GM18861 (cell line): ENCODE results near the gene ENO2.
"Not testable (repeated sequence)": the region's sequence is repeated elsewhere in the genome, so short reads cannot be mapped to it uniquely, and the experiment has no call there.

Experiments used
- ATAC-seq: cut with Tn5 transposase; IDR thresholded peaks from one replicate; pipeline ENCODE4 v1.9.1; 2021; ENCODE audit not compliant: unreplicated experiment

Gene ENO2

DNA sequence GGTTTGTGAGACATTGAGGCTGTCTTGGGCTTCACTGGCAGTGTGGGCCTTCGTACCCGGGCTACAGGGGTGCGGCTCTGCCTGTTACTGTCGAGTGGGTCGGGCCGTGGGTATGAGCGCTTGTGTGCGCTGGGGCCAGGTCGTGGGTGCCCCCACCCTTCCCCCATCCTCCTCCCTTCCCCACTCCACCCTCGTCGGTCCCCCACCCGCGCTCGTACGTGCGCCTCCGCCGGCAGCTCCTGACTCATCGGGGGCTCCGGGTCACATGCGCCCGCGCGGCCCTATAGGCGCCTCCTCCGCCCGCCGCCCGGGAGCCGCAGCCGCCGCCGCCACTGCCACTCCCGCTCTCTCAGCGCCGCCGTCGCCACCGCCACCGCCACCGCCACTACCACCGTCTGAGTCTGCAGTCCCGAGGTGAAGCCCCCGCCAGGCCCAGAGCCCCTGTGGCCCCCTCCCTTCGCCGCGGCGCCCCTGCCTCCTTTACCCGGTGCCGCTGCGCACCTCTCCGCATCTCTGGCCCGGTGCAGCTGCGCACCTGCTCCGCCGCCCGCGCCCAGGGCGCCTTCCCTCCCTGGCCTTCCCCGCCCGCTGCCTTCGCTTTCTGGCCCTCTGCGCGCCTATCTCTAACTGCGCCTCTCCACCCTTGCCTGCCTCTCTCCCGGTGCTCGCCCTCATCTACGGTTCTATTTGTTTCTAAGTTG, at the start of gene ENO2:
ENO2 (plus strand) TSS at position 335 of the 701 bp plus-strand sequence. CDS start 1,253 bp downstream, outside the sequence.
- peak; percentile 46 for ATAC-seq

DNA sequence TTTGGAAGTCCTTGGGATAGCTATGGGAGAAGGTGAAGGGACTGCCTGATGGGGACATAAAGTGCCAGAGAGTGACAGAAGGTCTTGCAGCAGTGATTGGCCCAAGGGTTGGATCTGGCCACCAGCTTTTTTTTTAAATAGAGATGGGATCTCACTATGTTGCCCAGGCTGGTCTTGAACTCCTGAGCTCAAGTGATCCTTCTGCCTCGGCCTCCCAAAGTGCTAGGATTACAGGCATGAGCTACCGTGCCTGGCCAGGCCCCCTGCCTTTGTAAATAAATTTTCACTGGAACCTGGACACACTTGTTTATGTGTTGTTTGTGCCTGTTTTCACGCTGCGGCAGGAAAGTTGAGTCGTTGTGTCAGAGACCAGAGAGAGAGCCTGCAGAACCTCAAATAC, 49.1 kb upstream of the ENO2 start:
- not testable (repeated sequence) for ATAC-seq

DNA sequence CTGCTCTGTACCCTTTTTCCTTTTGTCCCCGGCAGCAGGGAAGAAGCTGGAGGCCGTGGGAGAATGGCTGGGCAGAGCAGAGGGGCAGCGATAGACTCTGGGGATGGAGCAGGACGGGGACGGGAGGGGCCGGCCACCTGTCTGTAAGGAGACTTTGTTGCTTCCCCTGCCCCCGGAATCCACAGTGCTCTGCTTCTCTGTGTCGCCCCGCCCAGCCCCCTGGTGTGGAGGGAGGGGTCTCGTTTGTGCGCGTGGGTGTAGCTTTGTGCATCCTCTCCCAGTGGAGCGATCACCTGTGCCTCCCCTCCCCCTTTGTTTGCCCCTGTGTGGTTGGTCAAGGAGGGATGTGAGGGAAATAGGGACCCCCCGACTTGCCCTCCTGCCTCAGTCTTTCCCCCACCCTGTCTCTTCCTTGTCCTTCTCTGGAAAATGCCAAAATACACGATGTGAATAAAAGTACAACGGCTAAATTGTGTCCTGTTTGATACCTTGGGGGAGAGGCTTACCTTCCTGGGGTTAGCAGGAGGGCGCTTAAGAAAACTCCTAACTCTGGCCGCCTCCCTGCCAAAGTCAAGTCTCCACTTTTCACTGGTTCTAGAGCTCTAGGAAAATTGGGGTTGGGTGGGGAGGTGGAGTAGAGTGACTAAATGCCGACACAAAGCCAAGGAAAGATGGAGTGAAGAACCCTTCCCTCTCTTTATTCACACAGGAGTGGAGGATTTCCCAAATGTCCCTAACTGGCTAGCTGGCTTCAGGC, 48.0 kb upstream of the ENO2 start:
- no peak for ATAC-seq

DNA sequence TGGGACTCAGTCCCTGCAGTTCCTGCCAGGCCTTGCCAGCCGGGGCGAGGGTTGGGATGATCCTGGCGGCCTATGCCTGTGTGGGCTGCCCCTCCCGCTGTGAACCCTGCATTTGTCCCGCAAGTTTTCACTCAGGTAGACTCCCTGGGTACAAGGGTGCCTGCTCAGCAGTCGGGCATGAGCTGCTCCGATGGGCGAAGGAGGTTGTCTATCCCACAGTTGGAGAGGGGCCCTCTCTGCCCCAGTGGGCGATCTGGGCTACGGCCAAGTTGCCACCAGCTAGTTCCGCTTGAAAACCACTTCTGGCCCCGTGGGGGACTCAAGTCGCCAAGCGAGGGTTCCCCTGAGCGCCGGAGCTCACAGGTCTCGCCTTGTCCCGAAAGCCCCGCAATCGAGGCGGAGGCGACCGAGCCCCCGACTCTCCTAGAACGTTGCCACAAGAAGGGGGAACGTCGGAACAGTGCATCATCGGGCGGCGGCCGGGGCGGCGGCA, 47.4 kb upstream of the ENO2 start:
- peak; percentile 16 for ATAC-seq

DNA sequence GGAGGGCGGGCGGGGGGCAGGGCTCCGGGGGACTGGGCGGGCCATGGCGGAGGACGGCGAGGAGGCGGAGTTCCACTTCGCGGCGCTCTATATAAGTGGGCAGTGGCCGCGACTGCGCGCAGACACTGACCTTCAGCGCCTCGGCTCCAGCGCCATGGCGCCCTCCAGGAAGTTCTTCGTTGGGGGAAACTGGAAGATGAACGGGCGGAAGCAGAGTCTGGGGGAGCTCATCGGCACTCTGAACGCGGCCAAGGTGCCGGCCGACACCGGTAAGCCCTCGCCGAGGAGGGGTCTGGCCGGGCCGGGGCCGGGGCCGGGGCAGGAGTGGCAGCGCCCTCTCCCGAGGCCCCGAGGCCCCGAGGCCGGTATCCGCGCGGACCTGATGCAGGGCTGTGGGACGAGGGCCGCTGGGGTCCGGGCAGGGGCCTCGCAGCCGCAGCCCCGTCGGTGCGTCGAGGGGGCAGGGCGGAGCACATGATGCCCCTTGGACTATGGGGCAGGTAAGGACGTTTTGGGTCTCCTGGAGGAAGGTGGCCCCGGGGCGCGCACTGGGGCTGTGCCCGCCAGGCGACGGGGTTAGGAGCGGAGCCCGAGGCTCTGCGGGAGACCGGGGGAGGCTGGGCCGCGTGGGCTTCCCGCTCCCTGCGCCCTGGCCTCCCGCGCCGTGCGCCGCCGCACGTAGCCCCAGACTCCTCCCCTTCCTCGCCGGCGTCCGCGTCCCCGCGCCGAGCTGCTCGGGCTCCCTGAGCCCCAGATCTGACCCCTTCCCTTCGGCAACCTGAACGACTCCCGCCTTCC, 46.8 kb upstream of the ENO2 start, which contains the start of gene TPI1:
TPI1 (plus strand) TSS at position 119 of the 798 bp plus-strand sequence; CDS start at position 155, 36 bp downstream.
- peak; percentile 40 for ATAC-seq

DNA sequence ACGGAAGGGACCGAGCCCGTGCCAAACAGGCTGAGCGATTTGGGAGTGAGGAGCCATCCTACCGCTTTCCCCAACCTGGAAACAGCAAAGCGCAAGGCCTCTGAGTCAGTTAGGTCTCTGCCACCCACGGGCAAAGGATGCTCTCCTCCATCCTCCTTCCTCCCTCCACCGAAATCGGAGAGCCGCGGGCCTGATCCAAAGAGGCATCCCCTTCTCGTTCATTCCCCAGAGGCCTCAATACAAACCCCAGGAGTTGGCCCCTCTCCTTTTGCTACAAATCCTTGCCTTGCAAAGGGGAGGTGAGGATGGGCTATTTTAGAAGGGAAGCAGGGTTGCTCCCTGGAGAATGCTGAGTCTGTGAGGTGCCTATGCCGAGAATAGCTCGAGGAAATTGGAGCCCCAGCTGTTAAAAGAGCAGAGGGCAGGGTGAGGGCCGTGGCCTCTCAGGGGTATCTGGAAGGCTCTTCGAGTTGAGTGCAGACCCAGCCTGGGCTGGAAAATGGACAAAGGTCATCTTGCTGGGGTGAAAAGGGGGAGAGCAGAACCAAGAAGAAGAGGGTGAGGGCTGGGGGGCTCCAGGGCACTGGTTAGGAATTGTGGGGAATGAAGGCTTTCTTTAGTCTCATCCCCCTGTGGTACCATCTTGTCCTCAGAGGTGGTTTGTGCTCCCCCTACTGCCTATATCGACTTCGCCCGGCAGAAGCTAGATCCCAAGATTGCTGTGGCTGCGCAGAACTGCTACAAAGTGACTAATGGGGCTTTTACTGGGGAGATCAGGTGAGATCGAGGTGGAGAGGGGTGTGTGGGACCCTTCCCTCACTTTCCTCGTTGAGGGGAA, 46.0 kb upstream of the ENO2 start:
- ATAC-seq = no peak

DNA sequence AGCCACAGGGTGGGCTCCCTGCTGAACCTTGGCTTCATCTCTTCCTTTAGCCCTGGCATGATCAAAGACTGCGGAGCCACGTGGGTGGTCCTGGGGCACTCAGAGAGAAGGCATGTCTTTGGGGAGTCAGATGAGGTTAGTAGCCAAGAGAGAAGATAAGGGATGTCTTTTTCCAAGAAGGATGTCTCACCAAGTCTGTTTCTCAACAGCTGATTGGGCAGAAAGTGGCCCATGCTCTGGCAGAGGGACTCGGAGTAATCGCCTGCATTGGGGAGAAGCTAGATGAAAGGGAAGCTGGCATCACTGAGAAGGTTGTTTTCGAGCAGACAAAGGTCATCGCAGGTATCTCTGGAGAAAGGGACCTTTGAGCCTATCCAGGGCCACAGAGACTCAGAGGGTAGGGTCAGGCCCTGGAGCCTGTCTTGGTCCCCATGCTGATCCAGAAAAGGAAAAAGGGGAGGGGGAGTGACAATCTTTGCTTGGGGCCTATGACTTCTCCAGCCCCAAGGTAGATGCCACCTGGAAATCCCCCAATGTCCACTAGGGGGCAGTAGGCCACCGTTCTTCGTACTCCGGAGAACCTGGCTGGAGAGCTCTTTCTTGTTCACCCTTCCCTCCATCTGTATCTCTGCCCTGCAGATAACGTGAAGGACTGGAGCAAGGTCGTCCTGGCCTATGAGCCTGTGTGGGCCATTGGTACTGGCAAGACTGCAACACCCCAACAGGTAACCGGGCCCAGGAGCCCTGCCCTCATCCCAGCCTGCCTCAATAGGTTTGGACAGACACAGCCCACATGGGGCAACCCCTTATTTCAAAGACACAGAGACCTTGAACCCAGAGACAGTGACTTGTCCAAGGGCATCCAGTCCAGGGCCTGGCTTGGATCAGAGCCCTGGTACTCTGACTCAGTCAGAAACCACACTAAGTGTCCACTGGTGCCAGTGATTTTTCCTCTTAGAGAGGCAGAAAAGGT, 45.0 kb upstream of the ENO2 start:
- no peak for ATAC-seq

DNA sequence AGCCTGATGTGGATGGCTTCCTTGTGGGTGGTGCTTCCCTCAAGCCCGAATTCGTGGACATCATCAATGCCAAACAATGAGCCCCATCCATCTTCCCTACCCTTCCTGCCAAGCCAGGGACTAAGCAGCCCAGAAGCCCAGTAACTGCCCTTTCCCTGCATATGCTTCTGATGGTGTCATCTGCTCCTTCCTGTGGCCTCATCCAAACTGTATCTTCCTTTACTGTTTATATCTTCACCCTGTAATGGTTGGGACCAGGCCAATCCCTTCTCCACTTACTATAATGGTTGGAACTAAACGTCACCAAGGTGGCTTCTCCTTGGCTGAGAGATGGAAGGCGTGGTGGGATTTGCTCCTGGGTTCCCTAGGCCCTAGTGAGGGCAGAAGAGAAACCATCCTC, 44.1 kb upstream of the ENO2 start:
- ATAC-seq = not testable (repeated sequence)

DNA sequence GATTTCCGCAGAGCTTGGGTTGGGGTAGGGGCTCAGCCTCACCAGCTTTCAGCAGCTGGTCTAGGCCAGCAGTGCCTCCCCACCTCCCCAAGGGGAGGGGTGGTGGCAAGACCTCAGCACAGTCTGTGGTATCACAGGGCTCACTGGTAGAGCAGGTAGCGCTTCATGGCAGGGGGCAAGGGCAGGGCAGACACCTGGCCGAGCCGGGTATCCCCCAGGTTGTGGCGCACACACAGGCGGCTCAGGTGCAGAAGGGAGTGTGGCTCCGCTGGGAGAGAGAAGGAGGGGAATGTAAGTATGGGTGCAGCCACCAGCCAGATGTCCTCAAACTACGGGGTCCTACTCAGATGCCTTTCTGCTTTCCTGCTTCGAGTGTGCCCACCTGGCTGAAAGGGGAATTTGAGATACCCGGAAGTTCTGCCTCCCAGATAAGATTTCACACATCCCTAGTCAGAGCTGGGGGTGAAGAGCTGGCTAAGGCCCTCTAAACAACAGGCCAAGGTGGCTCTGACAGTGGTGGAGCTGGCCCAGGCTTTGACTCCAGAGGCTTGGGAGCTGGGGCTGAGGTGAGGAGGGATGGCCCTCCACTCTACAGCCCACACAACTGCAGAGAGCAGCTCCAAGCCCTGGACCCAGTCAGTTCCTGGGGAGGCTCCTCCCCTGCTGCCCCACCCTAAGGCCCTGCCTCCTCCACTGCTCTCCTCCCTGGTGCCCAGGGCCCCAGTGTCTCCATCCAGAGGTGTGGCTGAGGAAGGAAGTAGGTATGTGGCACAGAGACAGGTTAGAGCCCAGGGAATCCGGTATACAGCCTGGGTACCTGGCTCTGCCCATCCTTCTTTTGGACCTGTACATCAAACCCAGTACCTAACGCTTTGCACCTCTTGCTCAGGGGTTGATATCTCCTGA, 43.1 kb upstream of the ENO2 start:
- no peak for ATAC-seq

DNA sequence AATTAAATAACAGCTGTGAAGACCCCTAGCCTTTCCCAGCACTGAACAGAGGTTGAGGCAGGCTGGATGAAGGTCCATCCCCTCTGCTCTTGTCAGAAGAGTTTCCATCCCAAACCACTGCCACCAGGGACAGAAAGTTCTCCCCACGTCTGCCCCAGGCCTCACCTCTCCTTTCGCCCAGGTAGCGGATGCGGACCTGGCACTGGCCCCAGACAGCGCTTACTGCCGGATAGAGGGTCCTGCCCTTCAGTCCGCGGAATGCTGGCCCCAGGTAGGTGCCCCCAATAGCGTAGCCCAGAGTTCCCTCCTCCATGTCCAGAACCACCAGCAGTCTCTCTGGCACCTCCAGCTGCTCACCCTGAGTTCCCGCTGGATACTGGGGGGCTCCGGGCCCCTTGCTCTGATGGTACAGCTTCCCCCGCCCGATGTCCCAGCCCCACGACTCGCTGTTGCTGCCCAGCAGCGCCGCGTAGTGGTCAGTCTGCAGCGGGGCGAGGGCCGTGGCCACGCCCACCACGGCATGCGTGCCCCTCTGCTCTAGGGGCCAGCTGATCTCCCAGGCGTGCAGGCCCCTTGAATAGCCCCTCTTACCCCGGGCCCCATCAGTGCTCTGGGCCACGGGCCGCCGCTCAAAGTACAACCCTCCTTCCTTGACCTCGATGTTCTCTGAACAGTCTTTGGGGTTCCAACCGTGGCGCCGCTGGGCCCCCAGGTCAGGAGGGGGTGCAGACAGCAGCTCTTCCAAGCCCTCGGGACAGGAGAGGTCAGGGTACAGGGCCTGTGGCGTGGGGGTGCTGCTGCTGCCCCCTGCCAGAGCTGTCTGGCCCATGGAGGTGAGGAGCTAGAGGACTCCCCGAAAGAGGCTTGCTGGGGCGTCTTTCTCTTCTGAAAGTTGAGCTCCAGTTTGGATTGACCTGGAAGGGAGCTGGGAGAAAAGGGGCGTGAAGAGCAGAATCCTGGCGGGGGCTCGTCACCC, 42.0 kb upstream of the ENO2 start:
- no peak for ATAC-seq

DNA sequence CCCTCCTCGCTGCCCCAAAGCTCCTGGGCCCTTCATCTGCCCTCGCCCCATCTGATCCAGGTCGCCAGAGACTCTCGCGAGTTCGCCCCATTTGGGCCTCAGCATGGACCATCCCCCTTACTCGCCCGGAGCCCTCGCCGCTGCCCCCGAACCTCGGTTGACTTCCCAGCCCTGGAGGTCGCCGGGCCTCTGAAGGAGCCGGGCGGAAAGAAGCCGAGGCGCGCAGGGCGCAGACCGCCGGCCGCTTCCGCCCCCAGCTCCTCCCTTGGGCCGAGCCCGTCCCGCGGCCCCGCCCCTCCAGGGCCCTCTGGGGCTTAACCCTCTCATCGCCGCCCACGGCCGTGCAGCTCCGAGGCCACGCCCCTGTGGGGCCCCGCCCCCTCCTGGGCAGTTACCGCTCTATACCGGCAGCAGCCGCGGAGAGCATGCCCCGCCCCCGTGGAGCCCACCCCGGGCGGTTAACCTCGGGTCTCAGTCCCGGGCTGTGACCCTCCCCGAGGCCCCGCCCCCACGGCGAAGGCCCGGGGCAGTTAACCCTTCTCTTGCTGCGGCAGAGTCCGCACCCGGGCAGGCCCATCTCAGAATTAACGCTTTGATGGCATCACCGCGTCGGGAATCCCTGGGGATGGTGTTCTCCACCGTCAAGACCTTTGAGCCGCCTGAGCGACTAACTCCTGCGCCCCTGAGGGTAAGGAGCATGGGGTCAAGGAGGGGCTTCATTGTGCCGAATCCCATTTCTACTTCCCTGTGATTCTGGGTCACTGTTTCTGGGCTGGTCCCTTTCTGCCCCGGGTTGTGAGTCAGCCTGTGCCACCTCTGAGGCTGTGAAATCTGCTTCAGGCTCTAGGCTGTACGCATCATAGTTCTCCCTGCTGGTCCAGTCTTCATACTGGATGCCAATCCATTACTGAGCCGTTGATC, 41.0 kb upstream of the ENO2 start, which contains the start of gene SPSB2:
SPSB2 (minus strand) TSS at position 210 of the 921 bp plus-strand sequence. CDS start 402 bp downstream, outside the sequence.
- ATAC-seq = peak; percentile 56

DNA sequence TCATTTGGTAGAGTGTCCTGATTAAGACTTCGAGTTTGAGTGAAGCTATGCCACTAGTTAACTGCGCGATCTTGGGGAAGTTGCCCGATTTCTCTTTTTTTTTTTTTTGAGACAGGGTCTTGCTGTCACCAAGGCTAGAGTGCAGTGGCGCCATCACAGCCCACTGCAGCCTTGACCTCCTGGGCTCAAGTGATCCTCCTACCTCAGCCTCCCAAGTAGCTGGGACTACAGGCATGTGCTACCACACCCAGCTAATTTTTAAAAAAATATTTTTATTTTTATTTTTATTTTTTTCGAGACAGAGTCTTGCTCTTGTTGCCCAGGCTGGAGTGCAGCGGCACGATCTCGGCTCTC, 40.4 kb upstream of the ENO2 start:
- not testable (repeated sequence) for ATAC-seq

DNA sequence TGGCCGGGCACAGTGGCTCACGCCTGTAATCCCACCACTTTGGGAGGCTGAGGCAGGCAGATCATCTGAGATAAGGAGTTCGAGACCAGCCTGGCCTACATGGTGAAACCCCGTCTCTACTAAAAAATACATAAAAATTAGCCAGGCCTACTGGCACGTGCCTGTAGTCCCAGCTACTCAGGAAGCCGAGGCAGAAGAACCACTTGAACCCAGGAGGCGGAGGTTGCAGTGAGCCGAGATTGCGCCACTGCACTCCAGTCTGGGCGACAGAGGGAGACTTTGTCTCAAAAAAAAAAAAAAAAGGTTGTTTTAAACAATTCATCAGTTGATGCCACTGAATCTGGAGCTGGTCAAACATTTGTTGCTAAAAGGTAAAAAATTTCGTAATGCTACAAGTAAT, 34.6 kb upstream of the ENO2 start:
- not testable (repeated sequence) for ATAC-seq

DNA sequence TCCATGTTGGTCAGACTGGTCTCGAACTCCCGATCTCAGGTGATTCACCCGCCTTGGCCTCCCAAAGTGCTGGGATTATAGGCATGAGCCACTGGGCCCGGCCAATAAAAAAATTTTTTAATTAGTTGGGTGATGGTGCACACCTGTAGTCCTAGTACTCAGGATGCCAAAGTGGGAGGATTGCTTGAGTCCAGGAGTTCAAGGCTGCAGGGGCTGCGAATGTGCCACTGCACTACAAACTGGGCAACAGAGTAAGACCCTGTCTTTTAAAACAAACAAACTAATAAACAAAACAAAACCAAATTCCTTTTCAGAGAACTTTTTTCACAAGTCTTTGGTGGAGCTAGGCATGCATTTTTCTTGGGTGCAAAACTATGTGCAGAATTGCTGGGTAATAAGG, 31.1 kb upstream of the ENO2 start:
- no peak for ATAC-seq

DNA sequence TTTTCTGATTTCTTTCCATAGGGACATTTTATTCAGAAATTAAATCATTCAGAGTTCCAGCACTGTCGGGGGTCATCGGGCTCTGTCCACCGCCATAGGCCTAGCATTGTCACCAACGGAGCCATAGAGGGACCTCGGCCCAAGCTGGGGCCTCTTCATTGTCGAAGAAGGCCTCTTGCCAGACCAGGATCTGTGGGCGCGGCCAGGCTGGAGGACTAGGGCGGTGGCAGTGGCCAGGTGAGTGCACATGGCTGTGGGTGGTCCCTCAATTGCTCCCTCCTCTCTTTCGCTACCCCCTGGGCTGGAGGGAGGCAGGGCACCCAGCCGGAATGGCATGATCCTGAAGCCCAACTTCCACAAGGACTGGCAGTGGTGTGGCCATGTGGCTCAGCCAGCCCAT, 30.7 kb upstream of the ENO2 start:
- ATAC-seq = no peak

DNA sequence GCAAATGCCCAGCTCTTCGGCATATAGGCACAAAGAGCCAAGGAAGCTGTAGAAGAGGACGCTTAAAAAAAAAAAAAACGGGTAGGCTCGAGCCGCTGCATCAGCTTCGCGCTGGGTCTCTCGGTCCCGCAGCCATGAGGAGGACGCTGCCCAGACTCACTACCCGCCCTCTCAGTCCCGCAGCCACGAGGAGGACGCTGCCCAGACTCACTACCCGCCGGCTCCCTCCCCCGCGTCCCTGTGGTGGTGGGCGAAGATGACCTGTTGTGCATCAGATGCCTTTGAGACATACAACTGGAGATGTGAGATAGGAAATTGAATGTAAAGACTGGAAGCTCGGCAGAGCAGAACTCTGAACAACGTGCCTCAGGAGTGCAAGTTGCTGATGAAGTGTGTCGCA, 29.8 kb upstream of the ENO2 start:
- ATAC-seq = no peak
